Measurements from ENCODE around the gene CTPS2.
A peak's percentile ranks its signal among the peaks of the same experiment; 100 is the strongest.
"Not testable (repeated sequence)": the region's sequence is repeated elsewhere in the genome, so short reads cannot be mapped to it uniquely, and the experiment has no call there.

Gene CTPS2

DNA sequence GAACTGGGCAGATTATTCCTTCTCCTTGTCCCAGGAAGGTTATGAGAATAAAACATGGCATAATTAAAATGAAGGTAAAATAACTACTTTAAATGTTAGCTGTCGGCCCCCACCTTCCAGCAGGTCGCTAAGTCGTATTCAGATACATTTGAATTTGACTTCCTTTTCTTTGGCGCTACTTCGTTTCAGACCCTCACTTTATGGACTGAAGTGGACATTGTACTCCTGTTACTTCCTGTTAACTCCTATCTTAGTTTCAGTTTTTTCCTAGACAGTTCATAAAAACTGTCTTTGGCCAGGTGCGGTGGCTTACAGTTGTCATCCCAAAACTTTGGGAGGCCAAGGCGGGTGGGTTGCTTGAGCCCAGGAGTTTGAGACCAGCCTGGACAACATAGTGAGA, 12.6 kb upstream of the CTPS2 start:
- H3K27ac ChIP-seq = no peak overlapping the region
- TF ChIP-seq, protein P1, sequence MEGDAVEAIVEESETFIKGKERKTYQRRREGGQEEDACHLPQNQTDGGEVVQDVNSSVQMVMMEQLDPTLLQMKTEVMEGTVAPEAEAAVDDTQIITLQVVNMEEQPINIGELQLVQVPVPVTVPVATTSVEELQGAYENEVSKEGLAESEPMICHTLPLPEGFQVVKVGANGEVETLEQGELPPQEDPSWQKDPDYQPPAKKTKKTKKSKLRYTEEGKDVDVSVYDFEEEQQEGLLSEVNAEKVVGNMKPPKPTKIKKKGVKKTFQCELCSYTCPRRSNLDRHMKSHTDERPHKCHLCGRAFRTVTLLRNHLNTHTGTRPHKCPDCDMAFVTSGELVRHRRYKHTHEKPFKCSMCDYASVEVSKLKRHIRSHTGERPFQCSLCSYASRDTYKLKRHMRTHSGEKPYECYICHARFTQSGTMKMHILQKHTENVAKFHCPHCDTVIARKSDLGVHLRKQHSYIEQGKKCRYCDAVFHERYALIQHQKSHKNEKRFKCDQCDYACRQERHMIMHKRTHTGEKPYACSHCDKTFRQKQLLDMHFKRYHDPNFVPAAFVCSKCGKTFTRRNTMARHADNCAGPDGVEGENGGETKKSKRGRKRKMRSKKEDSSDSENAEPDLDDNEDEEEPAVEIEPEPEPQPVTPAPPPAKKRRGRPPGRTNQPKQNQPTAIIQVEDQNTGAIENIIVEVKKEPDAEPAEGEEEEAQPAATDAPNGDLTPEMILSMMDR (IDR thresholded peaks at IDR 0.05) = no peak
- TF ChIP-seq ZFX (IDR thresholded peaks at IDR 0.05; ENCODE audit: borderline replicate concordance) = no peak

DNA sequence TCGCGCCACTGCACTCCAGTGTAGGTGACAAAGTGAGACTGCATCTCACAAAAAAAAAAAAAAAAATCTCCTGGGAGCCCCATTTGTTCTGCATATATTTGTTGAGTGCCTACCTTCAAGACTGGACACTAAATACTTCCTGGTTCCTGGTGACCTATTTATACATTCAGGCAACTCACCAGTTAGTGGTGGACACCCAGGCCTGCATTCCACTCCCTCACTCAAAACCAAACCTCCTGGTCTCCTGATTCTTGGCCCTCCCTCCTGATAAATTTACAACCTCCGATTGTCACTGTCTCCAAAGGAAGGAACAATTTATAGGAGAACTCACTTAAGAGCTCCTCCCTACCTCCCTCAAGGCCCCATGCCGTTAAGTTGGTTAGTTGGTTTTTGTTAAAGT, 10.0 kb upstream of the CTPS2 start:
- H3K27ac ChIP-seq = no peak overlapping the region
- TF ChIP-seq ZFX (IDR thresholded peaks at IDR 0.05; ENCODE audit: borderline replicate concordance) = no peak
- TF ChIP-seq, protein P1 (IDR thresholded peaks at IDR 0.05) = no peak

DNA sequence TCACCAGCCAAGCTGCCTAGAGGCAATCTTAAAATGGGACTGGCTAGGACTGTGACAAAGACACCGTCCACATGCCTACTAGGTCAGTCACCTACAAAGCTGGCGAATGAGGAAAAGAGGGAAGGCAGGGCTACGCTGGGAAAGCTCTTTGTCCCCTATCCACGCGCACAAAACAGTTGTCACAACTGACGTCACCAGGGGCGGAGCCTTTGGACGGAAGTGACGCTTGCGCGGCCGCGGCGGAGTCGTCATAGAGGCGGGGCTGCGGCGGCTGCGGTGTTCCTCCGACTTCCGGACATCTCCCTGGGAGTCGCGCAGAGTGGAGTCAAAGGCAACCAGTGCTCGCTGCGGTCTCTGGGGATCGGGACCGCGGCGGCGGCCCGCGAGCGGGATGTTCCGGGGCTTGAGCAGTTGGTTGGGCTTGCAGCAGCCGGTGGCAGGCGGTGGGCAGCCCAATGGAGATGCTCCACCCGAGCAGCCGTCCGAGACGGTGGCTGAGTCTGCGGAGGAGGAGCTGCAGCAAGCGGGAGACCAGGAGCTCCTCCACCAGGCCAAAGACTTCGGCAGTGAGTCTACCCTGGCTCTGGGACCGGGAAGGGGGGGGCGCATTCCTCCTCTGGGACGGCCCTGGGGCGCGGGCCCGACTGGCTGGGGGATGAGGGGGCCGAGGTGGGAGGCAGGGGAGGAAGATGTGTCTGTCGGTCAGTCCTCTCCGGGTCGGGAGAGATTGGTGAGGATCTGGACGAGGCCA, 7.0 kb upstream of the CTPS2 start, which contains the start of gene SYAP1:
Gene SYAP1, plus strand, starts transcription at position 279 of the 751 bp plus-strand sequence. Its CDS starts 113 bp downstream, at position 392.
- TF ChIP-seq, protein P1 (IDR thresholded peaks at IDR 0.05) = 0 out of 2 replicates have a peak, but pooled peaks have one; percentile 7
- TF ChIP-seq ZFX (IDR thresholded peaks at IDR 0.05; ENCODE audit: borderline replicate concordance) = no peak
- peak within 1 kb of the TSS; percentile 85 for H3K27ac ChIP-seq

DNA sequence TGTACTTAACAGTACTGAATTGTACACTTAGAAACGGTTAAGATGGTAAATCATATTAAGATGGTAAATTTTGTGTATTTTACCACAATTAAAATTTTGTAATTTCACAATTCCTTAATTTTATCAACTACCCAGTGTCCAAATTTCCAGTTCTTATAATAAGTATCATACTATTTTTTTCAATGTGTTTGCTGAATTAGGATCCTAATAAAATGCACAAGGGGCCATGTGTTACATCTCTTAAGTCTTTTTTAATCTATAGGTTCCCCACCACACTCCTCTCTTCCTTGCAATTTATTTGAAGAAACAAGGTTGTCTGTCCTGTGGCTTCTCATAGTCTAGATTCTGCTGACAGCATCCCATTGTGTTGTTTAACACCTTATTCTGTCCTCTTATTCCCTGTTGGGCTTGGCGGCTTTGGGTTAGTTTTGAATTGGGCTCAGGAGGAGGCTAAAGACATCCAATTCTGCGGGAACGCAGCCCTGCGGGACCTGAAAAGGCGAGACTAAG, 6.4 kb upstream of the CTPS2 start:
- peak overlapping the region; percentile 85 for H3K27ac ChIP-seq
- TF ChIP-seq ZFX (IDR thresholded peaks at IDR 0.05; ENCODE audit: borderline replicate concordance) = no peak
- TF ChIP-seq, protein P1 (IDR thresholded peaks at IDR 0.05) = no peak

DNA sequence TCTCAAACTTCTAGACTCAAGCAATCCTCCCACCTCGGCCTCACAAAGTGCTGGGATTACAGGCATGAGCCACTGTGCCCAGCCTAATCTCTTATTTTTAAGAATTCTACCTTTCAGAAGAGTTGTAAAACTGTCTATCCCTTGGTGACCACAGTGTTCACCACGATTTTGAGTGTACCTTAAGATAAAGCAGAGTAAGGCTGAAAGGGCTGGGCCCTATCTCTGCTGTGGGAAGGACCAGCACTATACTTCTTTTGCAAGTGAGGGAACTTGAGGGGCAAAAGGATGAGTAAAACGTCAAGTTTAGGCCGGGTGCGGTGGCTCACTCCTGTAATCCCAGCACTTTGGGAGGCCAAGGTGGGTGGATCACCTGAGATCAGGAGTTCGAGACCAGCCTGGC, 4.0 kb upstream of the CTPS2 start:
- not testable (repeated sequence) for H3K27ac ChIP-seq

DNA sequence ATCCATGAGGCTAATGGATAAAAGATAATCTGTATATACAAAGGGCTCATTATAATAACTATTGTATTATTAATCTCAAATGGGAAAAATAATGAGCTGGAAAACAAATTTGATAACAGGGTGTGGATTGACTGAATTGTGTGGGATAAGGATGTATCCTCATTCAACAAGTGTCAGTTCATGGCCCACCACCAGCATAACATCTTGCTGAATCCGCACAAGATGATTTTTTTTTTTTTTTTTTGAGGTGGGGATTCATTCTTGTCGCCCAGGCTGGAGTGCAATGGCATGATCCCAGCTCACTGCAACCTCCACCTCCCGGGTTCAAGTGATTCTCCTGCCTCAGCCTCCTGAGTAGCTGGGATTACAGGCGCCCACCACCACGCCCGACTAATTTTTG, 3.2 kb upstream of the CTPS2 start:
- not testable (repeated sequence) for H3K27ac ChIP-seq

DNA sequence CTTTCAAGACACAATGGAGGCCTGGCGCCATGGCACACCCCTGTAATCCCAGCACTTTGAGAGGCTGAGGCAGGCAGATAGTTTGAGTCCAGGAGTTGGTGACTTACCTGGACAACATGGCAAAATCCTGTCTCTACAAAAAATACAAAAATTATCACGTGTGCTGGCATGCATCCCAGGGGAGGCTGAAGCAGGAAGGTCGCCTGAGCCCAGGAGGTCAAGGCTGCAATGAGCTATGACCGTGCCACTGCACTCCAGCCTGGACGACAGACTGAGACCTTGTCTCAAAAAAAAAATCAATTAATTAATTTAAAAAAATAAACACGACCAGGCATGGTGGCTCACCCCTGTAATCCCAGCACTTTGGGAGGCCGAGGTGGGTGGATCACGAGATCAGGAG, 2.0 kb upstream of the CTPS2 start:
- H3K27ac ChIP-seq = no peak overlapping the region
- TF ChIP-seq, protein P1 (IDR thresholded peaks at IDR 0.05) = no peak
- no peak for TF ChIP-seq ZFX (IDR thresholded peaks at IDR 0.05; ENCODE audit: borderline replicate concordance)

DNA sequence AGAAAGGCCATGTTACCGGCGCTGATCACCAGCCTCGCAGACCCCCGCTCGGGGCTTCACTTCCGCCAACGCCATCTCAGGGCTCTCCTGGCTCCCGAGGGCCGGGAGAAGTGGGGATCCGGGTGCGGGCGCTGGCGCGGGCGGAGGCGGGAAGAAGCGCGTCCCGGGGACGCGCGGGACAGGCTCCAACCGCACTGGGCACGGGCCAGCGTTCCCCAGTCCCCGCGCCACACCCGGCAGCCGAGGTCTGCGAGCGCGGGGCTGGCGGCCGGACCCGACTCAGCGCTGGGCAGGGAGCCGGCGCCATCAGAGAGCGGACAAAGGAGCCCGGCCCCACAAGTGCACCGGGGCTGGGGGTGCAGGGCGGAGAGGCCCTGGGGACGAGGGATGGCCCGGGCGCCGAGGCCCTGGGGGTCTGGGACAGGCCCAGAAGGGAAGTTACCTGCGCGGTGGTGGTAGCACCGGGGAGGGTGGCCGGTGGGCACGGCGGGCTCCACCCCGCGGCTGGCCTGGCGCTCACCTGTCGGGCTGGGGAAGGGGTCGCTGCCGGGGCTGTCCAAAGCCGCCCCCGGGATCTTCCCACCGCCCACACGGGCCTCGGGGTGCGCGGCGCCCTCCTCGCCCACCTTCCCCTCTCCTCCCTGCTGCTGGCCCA, 449 bp downstream of the CTPS2 start:
- peak overlapping the region; percentile 58 for H3K27ac ChIP-seq
- TF ChIP-seq, protein P1 (IDR thresholded peaks at IDR 0.05) = no peak
- TF ChIP-seq ZFX (IDR thresholded peaks at IDR 0.05; ENCODE audit: borderline replicate concordance) = no peak

All from 22Rv1 (cell line).